DMS 273 (cell line): Measurements from ENCODE around the gene BPTF.
"Not testable (repeated sequence)": the region's sequence is repeated elsewhere in the genome, so short reads cannot be mapped to it uniquely, and the experiment has no call there.

Experiments
- DNase-seq: peaks from one replicate; lab custom pipeline; 2025; ENCODE audit not compliant: unreplicated experiment; lab: John Stamatoyannopoulos, UW

The BPTF gene

DNA sequence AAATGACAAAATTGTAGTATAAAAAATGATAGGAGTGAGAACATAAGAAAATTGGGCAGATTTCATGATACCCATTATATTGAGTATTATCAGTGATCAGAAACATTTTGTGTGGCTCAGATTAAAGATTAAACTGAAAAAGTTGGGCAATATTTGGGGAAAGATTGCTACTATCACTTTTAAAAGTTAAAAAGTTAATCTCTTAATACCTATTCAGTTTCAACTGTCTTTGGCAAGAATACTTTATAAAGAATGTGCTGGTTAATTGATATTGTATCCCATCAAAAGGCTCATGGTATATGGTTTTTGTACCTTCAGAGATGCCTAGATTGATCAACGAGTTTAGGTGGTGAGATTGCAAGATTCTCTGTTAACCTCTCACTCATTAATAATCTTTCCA, 55.8 kb downstream of the BPTF start:
- DNase-seq, result no peak

DNA sequence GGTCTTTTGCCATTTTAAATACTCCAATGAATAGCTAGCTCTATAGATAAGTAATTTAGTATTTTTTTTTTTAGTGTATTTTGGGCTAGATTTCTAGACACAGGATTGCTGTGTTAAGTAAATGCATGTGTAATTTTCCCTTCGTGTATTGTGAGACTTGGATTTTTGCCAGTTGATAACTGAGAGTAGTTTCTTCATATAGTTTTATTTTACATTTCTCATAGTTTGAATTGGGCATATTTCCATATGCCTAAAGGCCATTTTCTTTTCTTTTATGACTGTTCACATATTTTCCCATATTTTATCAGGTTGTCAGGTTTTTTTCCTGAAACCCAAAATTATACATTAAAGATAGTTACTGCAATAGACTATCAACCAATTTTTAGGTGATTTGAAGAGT, 59.4 kb downstream of the BPTF start:
- DNase-seq, result no peak

DNA sequence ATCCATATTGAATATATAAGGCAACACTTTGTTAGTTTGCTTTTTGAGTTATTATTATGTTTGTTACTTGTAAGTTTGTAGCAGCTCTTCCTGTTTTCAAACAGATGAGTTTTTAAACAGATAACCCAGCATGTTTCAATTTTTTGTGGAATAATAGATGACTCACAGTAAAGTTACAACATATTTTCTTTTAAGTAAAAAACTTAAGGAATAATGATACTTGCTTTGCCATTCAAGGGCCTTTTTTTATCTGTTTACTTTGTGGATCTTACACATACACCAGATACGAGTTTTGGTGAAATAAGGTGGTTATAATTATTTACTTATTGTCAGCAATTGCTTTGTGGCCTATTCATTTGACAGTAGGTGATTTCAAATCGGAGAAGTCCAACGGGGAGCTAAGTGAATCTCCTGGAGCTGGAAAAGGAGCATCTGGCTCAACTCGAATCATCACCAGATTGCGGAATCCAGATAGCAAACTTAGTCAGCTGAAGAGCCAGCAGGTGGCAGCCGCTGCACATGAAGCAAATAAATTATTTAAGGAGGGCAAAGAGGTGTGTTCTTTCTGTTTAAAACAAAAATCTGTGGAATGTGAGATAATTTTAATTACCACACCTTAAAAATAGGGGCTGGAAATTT, 66.3 kb downstream of the BPTF start:
- peak; percentile 82 for DNase-seq

DNA sequence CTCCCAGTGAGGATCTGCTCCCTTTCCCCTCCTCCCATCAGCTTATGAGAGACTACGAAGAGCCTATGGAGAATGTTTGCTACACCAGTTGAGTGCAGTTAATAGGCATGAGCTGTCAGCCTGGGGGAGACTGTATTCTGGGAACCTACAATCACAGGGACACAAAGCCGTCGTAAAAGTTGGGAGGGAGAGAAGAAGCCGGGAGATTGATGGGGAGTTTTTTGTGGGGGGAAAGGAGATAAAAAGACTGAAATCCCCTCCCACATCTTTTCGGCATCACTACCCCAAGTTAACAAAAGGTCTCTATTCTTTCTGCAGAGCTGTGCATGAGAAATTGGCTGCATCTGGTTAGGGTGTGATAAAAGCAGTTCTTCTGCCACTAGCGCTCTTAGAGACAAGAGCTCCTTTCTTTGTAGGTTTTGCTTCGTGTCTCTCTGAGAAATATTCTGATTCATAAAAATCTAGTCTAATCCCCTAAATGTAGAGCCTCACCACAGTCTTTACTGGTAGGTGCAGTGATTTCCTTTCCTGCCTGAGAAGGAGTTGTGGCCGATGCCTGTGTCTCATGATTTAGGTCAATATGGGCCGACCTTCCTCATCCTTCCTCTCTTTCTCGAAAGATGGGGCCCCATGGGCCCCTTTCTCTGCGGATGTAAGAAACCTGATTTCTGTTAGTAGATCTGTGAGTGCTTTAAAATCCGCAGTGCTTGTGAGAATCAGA, 77.4 kb downstream of the BPTF start:
- no peak for DNase-seq

DNA sequence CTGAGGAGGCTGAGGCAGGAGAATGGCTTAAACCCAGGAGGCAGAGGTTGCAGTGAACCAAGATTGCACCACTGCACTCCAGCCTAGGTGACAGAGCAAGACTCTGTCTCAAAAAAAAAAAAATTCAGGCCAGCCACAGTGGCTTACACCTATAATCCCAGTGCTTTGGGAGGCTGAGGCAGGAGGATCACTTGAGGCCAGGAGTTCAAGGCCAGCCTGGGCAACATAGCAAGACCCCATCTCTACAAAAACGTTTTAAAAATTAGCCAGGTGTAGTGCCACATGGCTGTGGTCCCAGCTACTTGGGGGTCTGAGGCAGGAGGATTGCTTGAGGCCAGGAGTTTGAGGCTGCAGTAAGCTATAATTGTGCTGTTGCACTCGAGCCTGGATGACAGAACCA, 80.0 kb downstream of the BPTF start:
- not testable (repeated sequence) for DNase-seq

DNA sequence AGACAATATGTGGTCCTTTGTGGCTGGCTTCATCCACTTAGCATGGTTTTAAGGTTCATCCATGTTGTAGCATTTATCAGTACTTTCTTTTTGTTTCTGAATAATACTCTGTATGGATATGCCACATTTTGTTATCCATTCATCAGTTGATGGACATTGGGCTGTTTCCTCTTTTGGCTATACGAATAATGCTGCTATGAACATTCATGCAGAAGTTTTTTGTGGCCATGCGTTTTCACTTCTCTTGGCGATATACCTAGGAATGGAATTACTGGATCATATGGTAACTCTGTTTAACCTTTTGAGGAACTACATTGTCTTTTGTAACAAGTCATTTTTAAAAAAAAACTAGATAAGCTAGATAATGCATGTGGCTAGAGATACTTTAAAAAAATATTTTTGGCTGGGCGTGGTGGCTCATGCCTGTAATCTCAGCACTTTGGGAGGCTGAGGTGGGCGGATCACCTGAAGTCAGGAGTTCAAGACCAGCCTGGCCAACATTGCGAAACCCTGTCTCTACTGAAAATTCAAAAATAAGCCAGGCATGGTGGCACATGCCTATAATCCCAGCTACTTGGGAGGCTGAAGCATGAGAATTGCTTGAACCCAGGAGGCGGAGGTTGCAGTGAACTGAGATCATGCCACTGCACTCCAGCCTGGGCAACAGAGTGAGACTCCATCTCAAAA, 85.0 kb downstream of the BPTF start:
- DNase-seq, result not testable (repeated sequence)

DNA sequence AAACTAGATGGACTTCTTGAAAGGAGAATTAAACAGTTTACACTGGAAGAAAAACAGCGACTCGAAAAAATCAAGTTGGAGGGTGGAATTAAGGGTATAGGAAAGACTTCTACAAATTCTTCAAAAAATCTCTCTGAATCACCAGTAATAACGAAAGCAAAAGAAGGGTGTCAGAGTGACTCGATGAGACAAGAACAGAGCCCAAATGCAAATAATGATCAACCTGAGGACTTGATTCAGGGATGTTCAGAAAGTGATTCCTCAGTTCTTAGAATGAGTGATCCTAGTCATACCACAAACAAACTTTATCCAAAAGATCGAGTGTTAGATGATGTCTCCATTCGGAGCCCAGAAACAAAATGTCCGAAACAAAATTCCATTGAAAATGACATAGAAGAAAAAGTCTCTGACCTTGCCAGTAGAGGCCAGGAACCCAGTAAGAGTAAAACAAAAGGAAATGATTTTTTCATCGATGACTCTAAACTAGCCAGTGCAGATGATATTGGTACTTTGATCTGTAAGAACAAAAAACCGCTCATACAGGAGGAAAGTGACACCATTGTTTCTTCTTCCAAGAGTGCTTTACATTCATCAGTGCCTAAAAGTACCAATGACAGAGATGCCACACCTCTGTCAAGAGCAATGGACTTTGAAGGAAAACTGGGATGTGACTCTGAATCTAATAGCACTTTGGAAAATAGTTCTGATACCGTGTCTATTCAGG, 85.9 kb downstream of the BPTF start:
- DNase-seq, result no peak

DNA sequence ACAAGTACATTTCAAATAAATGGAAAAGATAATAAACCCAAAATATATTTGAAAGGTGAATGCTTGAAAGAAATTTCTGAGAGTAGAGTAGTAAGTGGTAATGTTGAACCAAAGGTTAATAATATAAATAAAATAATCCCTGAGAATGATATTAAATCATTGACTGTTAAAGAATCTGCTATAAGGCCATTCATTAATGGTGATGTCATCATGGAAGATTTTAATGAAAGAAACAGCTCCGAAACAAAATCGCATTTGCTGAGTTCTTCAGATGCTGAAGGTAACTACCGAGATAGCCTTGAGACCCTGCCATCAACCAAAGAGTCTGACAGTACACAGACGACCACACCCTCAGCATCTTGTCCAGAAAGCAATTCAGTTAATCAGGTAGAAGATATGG, 86.8 kb downstream of the BPTF start:
- no peak for DNase-seq

DNA sequence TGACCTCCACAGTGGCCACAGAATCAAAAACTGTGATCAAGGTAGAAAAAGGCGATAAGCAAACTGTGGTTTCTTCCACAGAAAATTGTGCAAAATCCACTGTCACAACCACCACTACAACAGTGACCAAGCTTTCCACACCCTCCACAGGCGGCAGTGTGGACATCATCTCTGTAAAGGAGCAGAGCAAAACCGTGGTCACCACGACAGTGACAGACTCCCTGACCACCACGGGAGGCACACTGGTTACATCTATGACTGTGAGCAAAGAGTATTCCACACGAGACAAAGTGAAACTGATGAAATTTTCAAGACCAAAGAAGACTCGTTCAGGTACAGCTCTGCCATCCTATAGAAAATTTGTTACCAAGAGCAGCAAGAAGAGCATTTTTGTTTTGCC, 87.4 kb downstream of the BPTF start:
- no peak for DNase-seq

DNA sequence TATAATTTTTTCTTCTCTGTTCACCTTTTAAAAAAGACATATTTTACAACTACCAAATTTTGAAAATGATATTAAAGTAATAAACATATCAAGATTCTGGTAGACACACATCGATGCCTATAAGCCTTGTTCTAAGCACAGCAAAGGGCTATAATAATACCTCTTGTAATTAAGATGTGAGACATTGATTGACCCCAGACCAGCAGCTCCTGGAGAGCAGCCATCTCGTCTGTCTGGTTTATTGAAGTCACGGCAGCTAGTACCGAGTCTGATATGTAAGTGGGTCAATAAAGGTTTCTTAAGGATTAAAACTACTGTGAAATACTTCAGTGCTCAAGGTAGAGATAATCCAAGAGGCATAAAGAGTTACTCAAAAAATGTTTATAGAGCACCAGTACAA, 94.9 kb downstream of the BPTF start:
- DNase-seq, result no peak

DNA sequence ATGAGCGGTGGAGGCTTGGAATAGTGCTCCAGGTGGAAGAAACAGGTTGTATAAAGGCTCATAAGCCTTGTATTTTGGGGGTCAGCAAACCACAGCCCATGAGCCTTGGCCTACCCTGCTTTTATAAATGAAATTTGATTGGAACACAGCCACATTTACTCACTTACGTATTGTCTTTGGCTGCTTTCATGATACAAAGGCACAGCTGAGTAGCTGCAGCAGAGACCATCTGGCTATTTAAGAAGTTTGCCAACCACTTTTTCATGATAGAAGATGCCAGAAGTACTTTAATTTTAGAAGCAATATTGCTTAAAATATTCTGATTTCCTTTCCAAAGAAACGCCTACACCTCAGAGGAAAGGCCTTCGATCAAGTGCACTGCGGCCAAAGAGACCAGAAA, 97.2 kb downstream of the BPTF start:
- no peak for DNase-seq

DNA sequence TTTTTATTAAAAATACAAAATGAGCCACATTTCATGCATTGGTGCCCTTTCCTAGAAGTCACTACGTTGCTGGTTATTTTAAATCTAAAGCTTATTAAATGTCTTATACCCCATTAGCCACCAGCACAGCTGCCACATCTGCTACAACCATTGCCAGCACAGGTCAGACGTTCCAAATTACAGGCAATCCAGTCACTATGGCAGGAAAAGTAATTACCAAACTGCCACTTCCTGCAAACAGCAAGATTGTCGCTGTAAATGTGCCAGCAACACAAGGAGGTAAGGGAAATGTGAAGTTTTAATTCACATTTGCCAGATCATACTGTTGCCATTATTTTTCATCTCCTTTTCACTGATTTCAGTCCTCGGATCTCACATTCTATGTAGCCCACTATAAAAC, 103.5 kb downstream of the BPTF start:
- not testable (repeated sequence) for DNase-seq

DNA sequence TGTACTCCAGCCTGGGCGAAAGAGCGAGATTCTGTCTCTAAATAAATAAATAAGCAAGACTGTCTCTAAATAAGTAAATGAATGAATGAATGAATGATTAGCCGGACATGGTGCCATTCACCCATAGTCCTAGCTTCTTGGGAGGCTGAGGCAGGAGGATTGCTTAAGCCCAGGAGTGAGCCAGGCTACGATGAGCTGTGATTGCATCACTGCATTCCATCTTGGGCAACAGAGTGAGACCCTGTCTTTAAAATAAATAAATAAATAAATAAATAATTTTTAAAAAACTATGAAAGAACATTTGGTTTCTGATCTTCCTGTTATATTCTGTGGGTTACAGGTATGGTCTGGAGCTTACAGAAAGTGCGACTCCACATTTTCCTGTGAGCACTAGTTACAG, 105.9 kb downstream of the BPTF start:
- no peak for DNase-seq

DNA sequence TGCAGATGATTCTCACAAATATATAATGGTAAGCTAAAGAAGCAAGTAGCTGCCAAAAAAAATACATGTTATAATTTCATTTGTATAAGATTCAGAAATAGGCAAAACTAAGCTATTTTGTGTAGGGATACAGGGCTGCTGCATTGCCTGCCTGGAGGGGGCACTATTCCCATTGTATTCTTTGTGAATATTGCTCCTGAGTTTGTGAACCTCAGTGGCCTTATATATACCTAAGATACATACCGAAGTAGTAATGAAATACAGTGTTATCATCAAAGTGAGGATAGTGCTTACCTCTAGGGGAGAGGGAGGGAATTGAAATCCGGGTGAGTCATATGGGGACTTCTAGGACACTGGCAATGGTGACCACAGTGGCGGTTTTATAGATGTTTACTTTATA, 117.5 kb downstream of the BPTF start:
- peak; percentile 23 for DNase-seq

DNA sequence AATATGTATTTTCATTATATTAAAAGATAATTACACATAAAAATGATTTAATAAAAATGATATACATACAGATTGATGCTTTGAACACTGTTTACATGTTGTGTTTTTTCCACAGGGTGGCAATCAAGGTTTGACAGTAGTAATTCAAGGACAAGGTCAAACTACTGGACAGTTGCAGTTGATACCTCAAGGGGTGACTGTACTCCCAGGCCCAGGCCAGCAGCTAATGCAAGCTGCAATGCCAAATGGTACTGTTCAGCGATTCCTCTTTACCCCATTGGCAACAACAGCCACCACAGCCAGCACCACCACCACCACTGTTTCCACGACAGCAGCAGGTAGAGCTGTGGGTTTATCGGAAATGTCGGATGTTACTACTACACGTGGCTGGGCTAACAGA, 118.7 kb downstream of the BPTF start:
- no peak for DNase-seq

DNA sequence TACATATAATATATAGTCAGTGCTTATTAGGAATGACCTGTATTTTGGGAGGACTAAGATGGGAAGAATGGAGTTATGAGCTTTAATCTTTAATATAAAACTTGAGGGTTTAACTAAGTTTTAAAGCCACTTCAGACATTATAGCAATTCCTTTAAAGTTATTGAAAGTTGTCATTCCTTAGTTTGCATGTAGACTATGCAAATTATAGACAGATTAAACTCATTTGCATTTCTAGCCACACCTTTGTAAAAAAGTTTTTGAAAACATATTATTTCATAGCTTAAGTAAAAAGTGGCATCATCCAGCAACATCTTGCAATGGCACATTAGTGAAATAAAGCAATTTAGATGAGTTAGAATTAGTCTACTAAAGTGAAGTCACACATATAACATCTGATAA, 121.2 kb downstream of the BPTF start:
- no peak for DNase-seq

DNA sequence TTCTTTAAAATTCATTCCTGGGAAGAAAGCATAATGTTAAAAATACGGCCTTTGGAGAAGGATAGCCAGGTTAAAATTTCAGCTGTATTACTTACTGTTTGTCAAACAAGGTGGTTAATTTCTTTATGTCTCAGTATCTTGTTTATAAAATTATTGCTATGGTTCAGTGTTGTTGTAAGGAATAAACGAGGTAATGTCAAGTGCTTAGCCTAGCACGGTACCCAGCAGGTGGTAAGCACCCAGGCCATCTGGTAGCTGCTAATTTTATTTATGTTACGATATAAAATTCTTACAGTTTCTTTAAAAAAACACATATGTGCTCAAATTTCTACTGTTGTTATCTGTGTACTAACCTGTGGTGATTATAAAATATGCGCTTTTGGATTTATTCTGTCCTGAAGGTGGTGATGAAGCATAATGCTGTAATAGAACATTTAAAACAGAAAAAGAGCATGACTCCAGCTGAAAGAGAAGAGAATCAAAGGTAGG, 122.1 kb downstream of the BPTF start:
- DNase-seq, result no peak

DNA sequence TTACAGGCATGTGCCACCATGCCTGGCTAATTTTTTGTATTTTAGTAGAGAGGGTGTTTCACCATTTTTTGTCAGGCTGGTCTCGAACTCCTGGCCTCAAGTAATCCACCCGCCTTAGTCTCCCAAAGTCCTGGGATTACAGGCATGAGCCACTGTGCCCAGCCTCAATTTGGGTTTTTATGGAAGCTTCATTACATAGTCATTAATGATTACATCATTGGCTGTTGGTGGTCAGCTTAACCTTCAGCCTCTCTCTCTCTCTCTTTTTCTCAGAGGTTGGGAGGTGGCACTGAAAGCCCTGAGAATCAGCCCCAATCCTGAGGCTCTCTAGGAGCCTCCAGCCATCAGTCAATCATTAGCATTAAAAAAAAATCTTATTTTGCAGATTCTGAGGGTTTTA, 125.6 kb downstream of the BPTF start:
- no peak for DNase-seq

DNA sequence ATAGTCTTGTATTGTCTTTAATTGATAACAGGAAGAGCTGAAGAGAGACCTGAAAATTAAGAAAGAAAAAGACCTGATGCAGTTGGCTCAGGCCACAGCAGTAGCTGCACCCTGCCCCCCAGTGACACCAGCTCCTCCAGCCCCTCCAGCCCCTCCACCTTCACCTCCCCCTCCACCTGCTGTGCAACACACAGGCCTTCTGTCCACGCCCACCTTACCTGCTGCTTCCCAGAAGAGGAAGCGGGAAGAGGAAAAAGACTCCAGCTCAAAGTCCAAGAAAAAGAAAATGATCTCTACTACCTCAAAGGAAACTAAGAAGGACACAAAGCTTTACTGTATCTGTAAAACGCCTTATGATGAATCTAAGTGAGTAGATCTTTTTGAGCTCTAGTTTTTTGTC, 134.2 kb downstream of the BPTF start:
- DNase-seq, result no peak

DNA sequence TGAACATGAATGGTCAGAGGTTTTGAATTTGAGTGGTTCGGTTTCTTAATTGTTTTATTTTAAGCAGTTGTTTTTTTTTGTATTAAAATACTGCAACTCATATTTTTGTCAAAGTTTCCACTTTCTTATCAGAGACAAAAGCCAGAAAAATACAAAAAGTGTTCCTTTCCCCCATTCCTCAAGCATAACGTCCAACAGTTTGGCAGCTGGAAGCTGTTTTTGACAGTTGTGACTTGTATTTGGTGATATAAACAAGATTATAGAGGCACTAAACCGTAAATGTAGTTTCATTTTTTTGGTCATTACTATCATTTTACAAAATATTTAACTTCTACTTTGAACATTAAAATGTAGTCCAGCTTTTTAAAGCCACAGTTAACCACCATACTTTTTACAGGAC, 135.0 kb downstream of the BPTF start:
- not testable (repeated sequence) for DNase-seq

DNA sequence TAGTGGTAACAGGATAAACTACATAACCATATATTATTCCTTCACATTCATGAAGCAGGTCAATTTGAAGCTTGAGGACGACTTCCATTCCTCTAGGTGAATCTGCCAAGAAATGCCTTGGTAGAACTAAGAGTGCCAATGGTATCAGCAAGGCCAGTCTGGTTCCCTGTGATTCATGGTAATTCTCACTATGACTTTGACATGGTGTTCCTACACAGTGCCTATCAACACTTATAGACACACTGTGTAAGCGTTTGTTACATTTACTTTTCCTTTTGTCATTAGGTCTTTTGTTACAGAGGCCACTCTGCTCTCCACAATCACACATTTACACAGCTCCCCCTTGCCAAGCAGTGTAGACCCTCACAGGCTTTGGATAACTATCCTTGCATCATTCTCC, 136.9 kb downstream of the BPTF start:
- not testable (repeated sequence) for DNase-seq

DNA sequence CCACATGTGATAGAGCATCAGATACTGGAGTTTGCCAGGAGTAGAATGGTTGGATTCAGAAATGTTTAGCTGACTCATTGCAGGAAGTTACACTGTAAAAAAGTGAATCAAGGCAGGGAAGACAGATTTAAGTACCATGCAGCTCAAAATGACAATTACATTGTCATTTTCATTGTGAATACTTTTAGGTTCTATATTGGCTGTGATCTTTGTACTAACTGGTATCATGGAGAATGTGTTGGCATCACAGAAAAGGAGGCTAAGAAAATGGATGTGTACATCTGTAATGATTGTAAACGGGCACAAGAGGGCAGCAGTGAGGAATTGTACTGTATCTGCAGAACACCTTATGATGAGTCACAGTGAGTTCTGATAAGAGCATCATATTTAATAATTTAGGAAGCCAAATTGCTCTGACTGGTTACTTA, 137.9 kb downstream of the BPTF start:
- DNase-seq, result peak; percentile 85
